NT2/D1 (cell line): ENCODE measurements around the gene ETFB.

Experiments
- DNase-seq: peaks from one replicate; pipeline ENCODE4 v3.0.0-alpha.2; 2011; ENCODE audit warnings: low read depth, low spot score
- H3K27me3 ChIP-seq: 2 replicates; pipeline ENCODE4 v1.6.0; 2011; ENCODE audit warnings: mild to moderate bottlenecking; ENCODE audit not compliant: insufficient read length, insufficient read depth
- H3K36me3 ChIP-seq: 2 replicates; pipeline ENCODE4 v1.6.1; 2011; ENCODE audit warnings: mild to moderate bottlenecking, low read length, mixed read lengths; ENCODE audit not compliant: insufficient read depth, insufficient read length
- H3K4me1 ChIP-seq: 2 replicates; pipeline ENCODE4 v1.5.1; 2011; ENCODE audit not compliant: insufficient read depth, insufficient read length
- H3K4me3 ChIP-seq: 2 replicates; pipeline ENCODE4 v1.5.1; 2011; ENCODE audit warnings: low read depth; ENCODE audit not compliant: insufficient read length
- H3K9ac ChIP-seq: 2 replicates; pipeline ENCODE4 v1.6.0; 2011; ENCODE audit warnings: low read depth; ENCODE audit not compliant: insufficient read length
- H3K9me3 ChIP-seq: 2 replicates; pipeline ENCODE4 v1.5.1; 2011; ENCODE audit warnings: mild to moderate bottlenecking, low read length; ENCODE audit not compliant: insufficient read depth
- SUZ12 ChIP-seq: IDR thresholded peaks from 2 replicates; pipeline ENCODE4 v1.6.1; 2011; ENCODE audit not compliant: insufficient read length, insufficient read depth; ENCODE audit errors: extremely low read depth
- YY1 ChIP-seq: IDR thresholded peaks from 2 replicates; pipeline ENCODE4 v1.6.1; 2011; ENCODE audit not compliant: insufficient read length, insufficient read depth
- ZNF274 ChIP-seq: IDR thresholded peaks from 2 replicates; pipeline ENCODE4 v1.6.1; 2011; ENCODE audit warnings: mild to moderate bottlenecking, low read depth, low read length

Gene ETFB

GRCh38 chr19:51339687-51340656 is 26.2 kb downstream of the ETFB start:
- DNase-seq = peak; percentile 92
- Histone ChIP-seq H3K9me3 (no peaks in the 10 kb centered on the region), H3K36me3 (peaks cover 8% of the 10 kb centered on the region), H3K4me1 (peaks cover 10% of the 10 kb centered on the region), H3K4me3 (peak overlapping the region; percentile 61), H3K9ac (peak overlapping the region; percentile 81), H3K27me3 (peaks cover 5% of the 10 kb centered on the region)
- no peak for TF ChIP-seq ZNF274
- TF ChIP-seq SUZ12 = no peak
- TF ChIP-seq YY1 = no peak

- TF ChIP-seq ZNF274 (no peak), YY1 (no peak), SUZ12 (no peak)
- peak overlapping the region; percentile 87 for H3K9ac ChIP-seq
Measured at GRCh38 chr19:51339313-51339686, 26.9 kb downstream of the ETFB start.

GRCh38 chr19:51338563-51339312 is 27.4 kb downstream of the ETFB start:
- peak overlapping the region; percentile 87 for H3K9ac ChIP-seq
- TF ChIP-seq SUZ12 (no peak), ZNF274 (no peak), YY1 (no peak)
- DNase-seq = peak; percentile 52
- H3K36me3 ChIP-seq = peaks cover 3% of the 10 kb centered on the region
- H3K4me3 ChIP-seq = peak overlapping the region; percentile 61
- peaks cover 10% of the 10 kb centered on the region for H3K4me1 ChIP-seq
- H3K9me3 ChIP-seq = no peaks in the 10 kb centered on the region
- H3K27me3 ChIP-seq = peaks cover 5% of the 10 kb centered on the region

More at GRCh38 chr19:51339313-51339686, 26.9 kb downstream of the ETFB start:
- H3K36me3 ChIP-seq = peaks cover 3% of the 10 kb centered on the region
- H3K4me3 ChIP-seq = peak overlapping the region; percentile 61
- DNase-seq = peak; percentile 28
- H3K9me3 ChIP-seq = no peaks in the 10 kb centered on the region
- peaks cover 5% of the 10 kb centered on the region for H3K27me3 ChIP-seq
- peaks cover 10% of the 10 kb centered on the region for H3K4me1 ChIP-seq

GRCh38 chr19:51337861-51338562 is 28.2 kb downstream of the ETFB start:
- no peak overlapping the region for H3K4me3 ChIP-seq
- TF ChIP-seq ZNF274 (no peak), SUZ12 (no peak), YY1 (no peak)

GRCh38 chr19:51337141-51337860 is 28.9 kb downstream of the ETFB start:
- Histone ChIP-seq H3K36me3 (peaks cover 3% of the 10 kb centered on the region), H3K9ac (no peak overlapping the region), H3K9me3 (no peaks in the 10 kb centered on the region), H3K4me1 (peaks cover 5% of the 10 kb centered on the region), H3K27me3 (peaks cover 5% of the 10 kb centered on the region), H3K4me3 (no peak overlapping the region)
- TF ChIP-seq SUZ12 = no peak
- TF ChIP-seq ZNF274 = no peak
- TF ChIP-seq YY1 = no peak
- no peak for DNase-seq

More at GRCh38 chr19:51337861-51338562, 28.2 kb downstream of the ETFB start:
- H3K9me3 ChIP-seq = no peaks in the 10 kb centered on the region
- DNase-seq = no peak
- peaks cover 3% of the 10 kb centered on the region for H3K36me3 ChIP-seq
- H3K4me1 ChIP-seq = peaks cover 8% of the 10 kb centered on the region
- H3K27me3 ChIP-seq = peaks cover 5% of the 10 kb centered on the region
- H3K9ac ChIP-seq = peak overlapping the region; percentile 87

- H3K4me3 ChIP-seq = no peak overlapping the region
- H3K9ac ChIP-seq = no peak overlapping the region
- H3K9me3 ChIP-seq = peaks cover 4% of the 10 kb centered on the region; the same call in 1 of the 2 replicates
- DNase-seq = no peak
- TF ChIP-seq ZNF274 (no peak), SUZ12 (no peak), YY1 (no peak)
- H3K27me3 ChIP-seq = no peaks in the 10 kb centered on the region
- no peaks in the 10 kb centered on the region for H3K4me1 ChIP-seq
- peaks cover 18% of the 10 kb centered on the region for H3K36me3 ChIP-seq
Measured at GRCh38 chr19:51333836-51334460, 32.2 kb downstream of the ETFB start.
